Endodermal cell (in vitro differentiated cells): ENCODE measurements around the gene GPBAR1. TPM values are rescaled to one million over a fixed set of nuclear protein-coding genes. Genes with fewer than 3 reads are reported as not detected.

Experiments used
- DNase-seq: peaks from one replicate; pipeline ENCODE4 v3.0.0-alpha.2; 2017
- H3K27ac ChIP-seq: 2 replicates; pipeline ENCODE4 v1.5.1; 2013; ENCODE audit warnings: mild to moderate bottlenecking, low read depth, low read length, moderate library complexity
- H3K27me3 ChIP-seq: 2 replicates; pipeline ENCODE4 v1.6.1; 2013; ENCODE audit warnings: mild to moderate bottlenecking, low read length, moderate library complexity; ENCODE audit not compliant: insufficient read depth, control insufficient read depth, poor library complexity, severe bottlenecking
- H3K36me3 ChIP-seq: 2 replicates; pipeline ENCODE4 v1.7.0; 2013; ENCODE audit warnings: mild to moderate bottlenecking, low read length, moderate library complexity; ENCODE audit not compliant: control insufficient read depth, insufficient read depth
- H3K4me1 ChIP-seq: one replicate; pipeline ENCODE4 v1.7.0; 2013; ENCODE audit warnings: low read length; ENCODE audit not compliant: control insufficient read depth, insufficient read depth
- H3K4me3 ChIP-seq: 2 replicates; pipeline ENCODE4 v1.5.1; 2013; ENCODE audit warnings: mild to moderate bottlenecking, low read length, moderate library complexity
- H3K9ac ChIP-seq: 2 replicates; pipeline ENCODE4 v1.6.1; 2013; ENCODE audit warnings: mild to moderate bottlenecking, low read length, moderate library complexity; ENCODE audit not compliant: poor library complexity, severe bottlenecking; ENCODE audit errors: extremely low read depth
- H3K9me3 ChIP-seq: 2 replicates; pipeline ENCODE4 v1.6.1; 2013; ENCODE audit warnings: mild to moderate bottlenecking, low read length, moderate library complexity; ENCODE audit not compliant: control insufficient read depth
- H3K27ac Mint-ChIP-seq: 2 replicates; pipeline ENCODE4 v1.8.0; 2020; ENCODE audit warnings: mixed read lengths
- H3K27me3 Mint-ChIP-seq: 2 replicates; pipeline ENCODE4 v1.8.0; 2021; ENCODE audit warnings: mild to moderate bottlenecking, mixed read lengths; ENCODE audit not compliant: insufficient read depth
- H3K36me3 Mint-ChIP-seq: 2 replicates; pipeline ENCODE4 v1.8.0; 2020; ENCODE audit warnings: low read depth, mixed read lengths
- H3K4me1 Mint-ChIP-seq: 2 replicates; pipeline ENCODE4 v1.8.0; 2020; ENCODE audit warnings: mixed read lengths
- H3K4me3 Mint-ChIP-seq: 2 replicates; pipeline ENCODE4 v1.8.0; 2020; ENCODE audit warnings: mild to moderate bottlenecking, moderate library complexity, mixed read lengths
- H3K9me3 Mint-ChIP-seq: 2 replicates; pipeline ENCODE4 v1.8.0; 2020; ENCODE audit warnings: mild to moderate bottlenecking, mixed read lengths
- CTCF ChIP-seq: fragments of 200-600 bp; sonication (generic); conservative IDR thresholded peaks from 2 replicates; pipeline ENCODE4 v1.5.0; 2021; ENCODE audit warnings: antibody characterized with exemption, mild to moderate bottlenecking
- WGBS, 2 experiments: methylation state at CpG; one replicate each; pipeline versions ENCODE4 v1.1.5 to v1.1.7; 2013; ENCODE audit warnings: missing lambda C conversion rate in 2 of 2, mixed read lengths in 1 of 2; ENCODE audit not compliant: insufficient coverage in 1 of 2, insufficient read length in 1 of 2; 5-methylcytosine and 5-hydroxymethylcytosine counted together
- total RNA-seq, 2 donors: library from RNA; stranded (reverse); fragmentation: NEBNext Ultra II Directional in 1 of 2; extraction: Animal tissue kit (Norgen Biotek cat#: 25700) in 1 of 2; gene quantifications; 2 replicates in 1 of 2; 3 replicates in 1 of 2; pipeline ENCODE4 v1.2.1, GENCODE V29; 2021

GPBAR1 gene
- total RNA-seq, 2 donors from 2014 or later: 0.18 TPM

- Mint-ChIP-seq H3K4me3 (no peak overlapping the region), H3K27me3 (no peaks in the 10 kb centered on the region), H3K4me1 (peaks cover 56% of the 10 kb centered on the region), H3K27ac (peak overlapping the region; percentile 36), H3K9me3 (no peaks in the 10 kb centered on the region), H3K36me3 (no peaks in the 10 kb centered on the region)
- 88 to 90% methylated on average over 7 of the region's 7 CpGs for WGBS, 2 experiments
- Histone ChIP-seq H3K27me3 (no peaks in the 10 kb centered on the region), H3K4me3 (no peak overlapping the region), H3K4me1 (peaks cover 17% of the 10 kb centered on the region), H3K36me3 (no peaks in the 10 kb centered on the region), H3K27ac (no peak overlapping the region), H3K9ac (no peak overlapping the region), H3K9me3 (no peaks in the 10 kb centered on the region)
- no peak for DNase-seq
- TF ChIP-seq CTCF: no peak
Observed at GRCh38 chr2:218295029-218295428, 34.2 kb downstream of the GPBAR1 start.

- H3K27ac ChIP-seq: no peak overlapping the region
- DNase-seq: no peak
- H3K4me3 Mint-ChIP-seq: no peak overlapping the region
Observed at GRCh38 chr2:218296200-218296599, 35.4 kb downstream of the GPBAR1 start.

GRCh38 chr2:218296847-218297246, 36.0 kb downstream of the GPBAR1 start:
- Mint-ChIP-seq H3K36me3 (no peaks in the 10 kb centered on the region), H3K4me3 (no peak overlapping the region), H3K4me1 (peaks cover 39% of the 10 kb centered on the region), H3K27ac (no peak overlapping the region), H3K27me3 (no peaks in the 10 kb centered on the region), H3K9me3 (no peaks in the 10 kb centered on the region)
- Histone ChIP-seq H3K4me1 (peaks cover 4% of the 10 kb centered on the region), H3K4me3 (no peak overlapping the region), H3K9me3 (no peaks in the 10 kb centered on the region), H3K27ac (no peak overlapping the region), H3K9ac (no peak overlapping the region), H3K36me3 (no peaks in the 10 kb centered on the region), H3K27me3 (no peaks in the 10 kb centered on the region)
- DNase-seq: no peak
- 91 to 94% methylated on average over 6 to 7 of the region's 7 CpGs for WGBS, 2 experiments
- peak; percentile 53 for TF ChIP-seq CTCF

More at GRCh38 chr2:218296200-218296599, 35.4 kb downstream of the GPBAR1 start:
- Mint-ChIP-seq H3K36me3 (no peaks in the 10 kb centered on the region), H3K4me1 (peaks cover 44% of the 10 kb centered on the region), H3K27me3 (no peaks in the 10 kb centered on the region), H3K27ac (no peak overlapping the region), H3K9me3 (no peaks in the 10 kb centered on the region)
- no peak overlapping the region for H3K9ac ChIP-seq
- H3K4me3 ChIP-seq: no peak overlapping the region
- no peaks in the 10 kb centered on the region for H3K9me3 ChIP-seq
- H3K4me1 ChIP-seq: peaks cover 7% of the 10 kb centered on the region
- 67 to 93% methylated on average over 1 of the region's 1 CpG for WGBS, 2 experiments
- H3K27me3 ChIP-seq: no peaks in the 10 kb centered on the region
- no peak for TF ChIP-seq CTCF
- no peaks in the 10 kb centered on the region for H3K36me3 ChIP-seq
